HTR-8/SVneo (cell line): Measurements from ENCODE around the gene COQ8A.
A peak's percentile ranks its signal among the peaks of the same experiment; 100 is the strongest.
"Not testable (repeated sequence)": the region's sequence is repeated elsewhere in the genome, so short reads cannot be mapped to it uniquely, and the experiment has no call there.

Experiments used
- DNase-seq: peaks from one replicate; pipeline ENCODE4 v3.0.0; 2011; ENCODE audit warnings: low spot score, mixed read lengths; ENCODE audit not compliant: insufficient read length
- FAIRE-seq: peaks from 2 replicates; lab custom pipeline; 2011; peaks lifted over from hg19 to GRCh38; lab: Jason Lieb, UNC

COQ8A gene

GRCh38 chr1:226920446-226920894 is 19.6 kb upstream of the COQ8A start:
- no peak for FAIRE-seq
- DNase-seq, result no peak

GRCh38 chr1:226921504-226921903 is 18.6 kb upstream of the COQ8A start:
- DNase-seq (no peak), FAIRE-seq (no peak)

- not testable (repeated sequence) for DNase-seq, FAIRE-seq
These were observed 10.6 kb upstream of the COQ8A start for GRCh38 chr1:226929260-226930111.

- DNase-seq (no peak), FAIRE-seq (no peak)
These were observed 5.4 kb upstream of the COQ8A start for GRCh38 chr1:226934483-226935237.

GRCh38 chr1:226937940-226938725 is 2.0 kb upstream of the COQ8A start:
- FAIRE-seq (no peak), DNase-seq (no peak)

GRCh38 chr1:226938903-226939437 is 1.1 kb upstream of the COQ8A start:
- FAIRE-seq (no peak), DNase-seq (no peak)

- FAIRE-seq (no peak), DNase-seq (peak; percentile 48)
These were observed 561 bp upstream of the COQ8A start for GRCh38 chr1:226939438-226940028.

- DNase-seq (no peak), FAIRE-seq (no peak)
These were observed 643 bp downstream of the COQ8A start for GRCh38 chr1:226940806-226941067.

- FAIRE-seq (no peak), DNase-seq (no peak)
These were observed 2.3 kb downstream of the COQ8A start for GRCh38 chr1:226942392-226942791.

GRCh38 chr1:226943156-226943555 is 3.1 kb downstream of the COQ8A start:
- DNase-seq (no peak), FAIRE-seq (no peak)

GRCh38 chr1:226943927-226944326 is 3.8 kb downstream of the COQ8A start:
- FAIRE-seq (no peak), DNase-seq (no peak)

GRCh38 chr1:226945106-226945857 is 5.2 kb downstream of the COQ8A start:
- FAIRE-seq (no peak), DNase-seq (no peak)

- no peak for FAIRE-seq
These were observed 5.8 kb downstream of the COQ8A start for GRCh38 chr1:226945858-226946245.

GRCh38 chr1:226946285-226946684 is 6.2 kb downstream of the COQ8A start:
- FAIRE-seq (no peak), DNase-seq (no peak)

More at GRCh38 chr1:226945858-226946245, 5.8 kb downstream of the COQ8A start:
- no peak for DNase-seq

GRCh38 chr1:226946841-226947240 is 6.7 kb downstream of the COQ8A start:
- DNase-seq, result no peak
- no peak for FAIRE-seq

GRCh38 chr1:226948051-226948450 is 8.0 kb downstream of the COQ8A start:
- FAIRE-seq (no peak), DNase-seq (no peak)

GRCh38 chr1:226948480-226948879 is 8.4 kb downstream of the COQ8A start:
- DNase-seq (no peak), FAIRE-seq (no peak)

- FAIRE-seq (no peak), DNase-seq (no peak)
These were observed 8.9 kb downstream of the COQ8A start for GRCh38 chr1:226948996-226949395.

- FAIRE-seq (no peak), DNase-seq (no peak)
These were observed 9.3 kb downstream of the COQ8A start for GRCh38 chr1:226949401-226949800.
